HG02798 (cell line): ENCODE results near the gene MXD4.

ENCODE experiments used
- ATAC-seq: cut with Tn5 transposase; IDR thresholded peaks from one replicate; pipeline ENCODE4 v1.9.1; 2021; ENCODE audit warnings: mild to moderate bottlenecking; ENCODE audit not compliant: unreplicated experiment, poor library complexity

MXD4 gene

DNA sequence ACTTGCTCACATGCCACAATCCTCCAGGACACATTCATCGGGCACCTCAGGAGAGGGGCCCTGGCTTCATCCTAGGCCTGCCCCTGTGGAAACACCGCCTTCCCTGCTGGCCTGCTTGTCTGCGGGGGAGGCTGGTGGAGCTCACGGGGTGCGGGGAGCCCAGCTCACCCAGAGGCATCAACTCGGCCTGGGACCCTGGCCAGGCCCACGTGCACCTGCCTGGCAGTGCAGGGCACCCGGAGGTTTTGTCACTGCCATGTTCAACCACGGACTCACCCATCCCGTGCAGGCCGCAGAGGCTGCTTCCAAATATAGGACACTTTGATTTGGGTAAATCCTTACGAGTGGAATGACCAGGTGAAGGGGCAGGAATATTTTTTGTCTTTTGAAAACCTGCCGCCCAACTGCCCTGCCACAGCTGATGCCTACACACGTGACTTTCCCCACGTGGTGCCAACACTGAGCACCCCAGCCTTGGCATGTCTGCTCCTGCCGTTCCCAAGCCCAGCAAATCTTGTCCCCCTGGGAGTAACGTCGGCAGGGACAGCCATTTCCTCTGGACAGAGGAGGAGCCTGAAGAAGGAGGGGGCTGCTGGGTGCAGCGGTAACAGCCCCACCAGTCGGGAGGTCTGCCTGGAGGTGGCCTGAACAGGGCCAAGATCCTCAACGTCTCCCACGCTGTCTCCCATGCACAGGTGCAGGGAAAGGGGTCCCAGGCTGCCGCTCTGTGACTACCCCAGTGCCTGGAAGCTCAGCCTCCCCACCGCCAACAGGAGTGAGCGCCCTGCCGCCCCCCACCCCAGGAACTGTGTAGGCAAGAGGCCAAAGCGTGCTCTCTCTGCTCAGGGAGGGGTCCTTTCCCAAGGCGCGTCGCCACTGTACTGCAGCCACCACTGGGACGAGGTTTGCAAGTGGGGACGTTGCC is 8.5 kb downstream of the MXD4 start:
- ATAC-seq = no peak

DNA sequence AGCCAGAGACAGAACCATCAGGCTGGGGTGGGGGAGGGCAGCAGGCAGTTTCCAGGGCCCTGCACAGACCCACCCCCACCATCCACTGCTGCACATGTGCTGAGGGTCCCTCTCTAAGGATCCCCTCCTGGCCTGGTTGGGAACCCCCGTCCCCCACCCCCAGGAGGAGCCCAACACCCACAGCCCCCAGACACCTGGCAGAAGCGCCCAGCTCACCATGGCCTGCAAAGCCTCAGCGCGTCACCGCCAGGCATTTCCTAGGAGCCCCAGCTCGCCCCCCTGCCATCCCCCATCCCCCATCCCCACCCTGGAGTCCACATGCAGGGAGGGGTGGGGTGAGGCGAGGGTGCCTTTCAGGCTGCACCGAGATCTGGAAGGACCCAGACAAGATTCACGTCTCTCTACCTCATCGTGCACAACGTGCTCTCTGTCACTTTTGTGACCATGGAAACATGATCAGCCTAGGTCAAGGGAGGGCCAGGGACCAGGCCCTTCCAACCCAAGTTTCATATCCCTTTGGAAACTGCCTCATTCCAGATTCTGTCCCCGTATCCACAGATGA is 9.3 kb downstream of the MXD4 start:
- no peak for ATAC-seq

DNA sequence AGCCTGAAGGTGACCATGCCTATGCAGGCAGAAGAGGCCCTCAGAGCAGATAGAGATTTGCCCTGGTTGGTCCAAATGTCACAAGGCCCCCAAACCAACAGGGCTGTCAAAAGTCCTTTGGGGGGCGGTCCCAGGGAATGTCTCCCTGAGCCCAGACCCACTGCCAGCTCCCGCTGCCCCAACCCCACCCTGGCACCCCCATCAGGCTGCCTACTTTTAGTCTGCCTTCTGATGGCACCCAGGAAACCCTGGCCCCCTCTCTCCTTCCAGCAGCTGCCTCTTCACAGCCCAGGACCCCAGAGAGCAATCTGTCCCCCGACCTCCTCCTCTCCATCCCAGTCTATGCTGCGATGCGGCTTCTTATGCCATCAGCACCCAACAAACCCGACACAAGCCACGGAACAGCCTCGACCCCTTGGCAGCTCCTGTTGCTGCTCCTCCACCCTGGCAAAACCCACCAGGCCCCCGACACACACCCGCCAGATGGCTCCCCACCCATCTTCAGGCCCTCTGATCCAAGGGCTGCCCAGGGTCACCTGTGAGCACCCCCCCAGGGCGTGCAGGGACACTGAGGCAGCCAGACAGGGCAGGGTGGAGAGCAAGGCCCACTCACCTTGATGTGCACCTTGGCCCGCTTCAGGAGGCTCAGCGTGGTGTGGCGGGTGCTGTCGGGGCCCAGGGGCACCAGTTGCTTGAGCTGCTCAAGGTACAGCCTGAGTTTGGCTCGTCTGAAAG is 9.9 kb downstream of the MXD4 start:
- ATAC-seq = no peak

DNA sequence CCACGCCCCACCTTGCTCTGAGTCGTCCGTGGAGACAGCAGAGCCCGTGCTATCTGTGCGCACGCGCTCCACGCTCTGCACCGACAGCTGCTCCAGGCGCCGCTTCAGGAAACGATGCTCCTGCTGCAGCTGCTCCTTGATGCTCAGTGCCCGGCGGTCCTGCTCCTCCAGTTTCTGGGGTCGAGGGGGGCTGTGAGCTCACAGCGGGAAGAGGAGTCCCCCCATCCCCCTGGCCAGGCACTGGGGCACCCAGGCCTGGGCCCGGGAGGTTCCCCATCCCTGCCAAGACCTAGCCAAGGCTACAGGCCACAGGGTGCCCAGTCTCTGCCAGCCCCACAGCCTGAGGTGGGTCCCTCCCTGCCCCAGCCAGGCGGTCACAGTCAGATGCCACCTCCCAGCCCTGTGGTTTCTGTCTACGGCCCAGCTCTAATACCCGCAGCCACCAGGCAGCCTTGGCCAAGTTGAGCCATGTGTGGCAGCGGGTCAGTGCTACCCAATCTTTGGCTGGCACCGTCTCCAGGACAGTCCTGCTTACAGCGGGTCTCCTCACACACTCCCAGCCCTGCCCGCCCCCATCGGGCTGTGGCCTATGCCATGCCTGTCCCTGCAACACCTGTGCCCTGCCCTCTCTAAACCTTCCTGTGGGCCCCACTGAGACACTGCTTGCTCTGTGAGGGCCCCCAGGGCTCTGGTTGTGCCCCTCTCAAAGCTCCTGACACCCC is 10.7 kb downstream of the MXD4 start:
- ATAC-seq = no peak

DNA sequence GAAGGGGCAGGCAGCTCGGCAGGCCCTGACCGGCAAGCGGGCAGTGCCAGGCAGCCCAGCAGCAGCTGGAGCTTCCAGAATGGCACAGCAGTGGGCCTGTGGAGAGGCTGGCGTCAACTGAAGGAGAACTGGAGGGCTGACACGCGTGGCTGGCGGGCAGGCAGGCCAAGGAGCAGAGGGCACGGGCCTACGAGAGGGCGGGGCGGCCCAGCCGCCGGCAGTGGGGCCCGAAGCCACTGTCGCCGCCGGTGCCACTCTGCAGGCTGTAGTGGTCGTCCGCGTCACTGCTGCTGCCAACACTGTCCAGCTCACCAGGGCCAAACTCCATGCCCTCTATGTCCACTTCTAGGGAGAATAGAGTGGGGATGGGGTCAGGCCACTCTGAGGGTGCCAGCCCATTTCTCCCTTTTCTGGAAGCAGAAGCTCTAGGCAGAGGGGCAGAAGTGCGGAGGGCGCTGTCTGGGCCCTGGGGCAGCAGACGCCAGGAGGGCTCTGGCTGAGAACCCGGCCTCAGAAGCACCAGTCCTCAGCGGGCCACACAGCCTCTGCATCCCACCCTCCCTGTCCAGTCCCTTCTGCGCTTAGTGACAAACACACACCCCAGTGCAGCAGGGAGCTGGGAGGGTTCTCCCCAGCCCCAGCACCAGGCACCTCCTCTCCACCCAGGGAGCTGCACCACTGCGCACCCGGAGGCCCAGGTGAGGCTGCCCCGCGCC is 11.4 kb downstream of the MXD4 start:
- ATAC-seq = no peak

DNA sequence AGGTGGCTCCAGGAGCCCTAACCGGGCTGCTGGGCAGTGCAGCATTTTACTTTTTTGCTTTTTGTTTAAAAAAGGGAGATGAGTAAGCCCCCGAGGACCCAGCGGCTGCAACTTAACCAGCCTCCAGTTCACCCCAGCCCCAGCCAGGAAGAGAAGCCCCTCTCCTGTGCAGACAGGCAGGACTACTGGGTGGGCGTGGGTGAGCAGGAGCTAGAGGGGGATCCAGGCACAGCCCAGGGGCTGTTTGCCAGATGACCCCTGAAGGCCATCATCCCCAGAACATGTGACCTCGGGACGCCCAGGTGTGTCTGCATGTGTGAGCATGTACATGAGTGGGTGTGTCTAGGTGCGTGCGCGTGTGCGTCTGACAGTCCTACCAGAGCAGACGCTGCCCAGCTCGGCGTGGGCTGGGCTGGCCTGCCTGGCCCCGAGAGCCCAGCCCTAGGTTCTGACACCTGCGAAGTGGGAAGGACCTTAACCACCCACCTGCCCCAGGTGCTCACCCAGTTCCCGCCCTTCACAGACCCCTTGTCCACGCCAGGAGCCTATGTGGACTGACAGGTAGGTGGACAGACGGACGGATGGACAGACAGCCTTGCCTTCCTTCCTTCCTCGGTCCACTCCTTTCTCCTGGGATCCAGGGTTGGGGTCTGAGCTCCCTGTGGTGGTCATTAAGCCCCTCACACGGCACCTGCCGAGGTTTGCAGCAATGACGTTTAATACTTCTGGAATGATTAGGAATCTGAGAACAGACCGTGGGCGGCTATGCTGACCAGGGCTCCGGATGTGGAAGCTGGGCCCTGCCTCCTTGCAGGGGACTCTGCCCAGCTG is 12.2 kb downstream of the MXD4 start:
- ATAC-seq = no peak

DNA sequence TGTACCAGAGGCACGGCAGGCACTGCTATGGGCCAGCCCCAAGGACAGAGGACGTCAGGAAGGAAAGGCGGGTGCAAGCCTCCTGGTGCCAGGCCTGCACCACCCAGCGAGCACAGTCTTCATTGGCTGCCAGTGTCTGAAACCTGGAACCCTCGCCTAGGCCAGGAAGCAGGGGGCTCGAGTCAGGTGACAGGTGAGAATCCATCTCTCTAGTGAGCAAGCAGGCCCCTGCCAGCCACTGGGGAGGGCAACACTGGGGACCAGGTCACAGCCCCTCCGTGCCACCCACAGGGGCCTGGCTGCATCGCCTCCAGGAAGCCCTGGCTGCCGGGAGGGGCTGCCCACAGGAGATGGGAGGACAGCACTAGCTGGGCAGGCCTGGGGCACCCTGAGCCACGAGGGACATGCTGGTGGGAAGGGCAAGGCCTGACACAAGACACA is 13.1 kb downstream of the MXD4 start:
- ATAC-seq = no peak

DNA sequence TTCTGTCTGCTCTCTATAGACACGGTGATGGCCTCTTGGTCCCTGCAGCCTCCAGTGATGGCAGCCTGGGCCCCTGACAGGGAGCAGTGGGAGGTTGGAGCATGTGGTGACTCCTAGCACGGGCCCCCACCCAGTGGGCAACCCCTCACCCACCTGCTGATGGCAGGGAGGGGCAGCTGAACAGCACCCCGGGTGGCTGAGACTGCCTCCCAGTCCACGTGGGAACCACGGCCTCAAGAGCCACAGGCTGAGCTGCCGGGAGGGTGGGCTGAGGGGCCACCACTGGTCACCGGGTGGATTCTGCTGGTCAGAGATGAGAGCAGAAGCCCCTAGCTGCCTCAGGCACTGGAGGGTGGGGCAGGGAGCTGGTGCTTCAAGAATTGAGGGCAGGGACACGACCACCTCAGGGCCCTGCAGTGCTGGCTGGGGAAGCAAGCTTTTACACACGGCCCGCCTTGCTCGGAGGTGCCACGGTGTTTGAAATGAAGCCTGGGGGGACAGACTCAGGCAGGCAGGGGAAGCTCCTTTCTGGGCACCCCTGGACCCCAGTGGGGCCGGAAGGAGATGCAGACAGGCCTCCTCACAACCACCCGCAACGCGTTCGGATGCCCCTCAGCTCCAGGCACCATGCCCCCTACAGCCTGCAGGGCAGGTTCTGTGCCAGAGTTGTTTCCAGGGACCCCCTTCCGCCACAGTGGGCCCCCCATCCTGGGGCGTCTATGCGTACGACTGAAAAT is 13.7 kb downstream of the MXD4 start:
- no peak for ATAC-seq

DNA sequence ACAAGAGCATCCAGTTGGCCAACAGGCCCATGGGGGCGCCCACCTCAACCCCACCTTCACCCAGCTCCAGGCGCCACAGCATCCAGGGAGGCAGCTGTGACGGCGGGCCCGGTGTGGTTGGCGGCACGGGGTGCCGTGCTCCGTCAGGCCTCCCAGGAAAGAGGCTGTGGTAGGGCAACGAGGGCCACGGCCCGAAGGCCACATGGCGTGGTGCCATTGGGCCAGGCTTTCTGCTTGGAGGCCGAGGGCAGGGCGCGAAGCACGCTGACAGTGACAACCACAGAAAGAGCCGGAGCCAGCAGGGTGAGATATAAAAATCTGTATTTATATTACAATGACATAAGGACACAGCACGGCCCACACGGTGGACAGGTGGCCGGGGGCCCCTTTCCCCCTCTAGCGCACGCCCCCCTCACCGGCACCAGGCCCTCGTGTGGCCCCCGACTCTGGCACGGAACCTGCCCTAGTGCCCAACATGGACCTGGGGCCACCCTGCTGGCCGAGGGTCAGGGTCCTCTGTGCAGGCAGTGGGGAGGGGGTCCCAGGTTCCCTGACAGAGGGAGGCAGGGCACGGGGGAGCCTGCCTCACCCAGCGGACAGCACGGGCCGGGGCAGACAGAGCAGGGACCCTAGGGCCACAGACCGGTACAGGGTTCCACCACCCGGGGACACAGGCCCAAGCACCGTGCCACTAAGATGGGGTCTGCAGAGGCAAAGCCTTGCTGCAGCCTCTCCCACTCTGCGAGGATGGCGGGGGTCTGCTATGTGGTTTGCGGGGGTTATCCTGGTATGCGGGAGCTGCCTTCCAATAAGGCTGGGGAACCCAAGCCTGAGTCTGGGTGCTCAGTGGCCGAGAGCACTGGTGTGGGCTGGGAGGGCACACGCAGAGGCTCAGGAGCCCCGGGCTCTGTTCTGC is 14.5 kb downstream of the MXD4 start:
- no peak for ATAC-seq

DNA sequence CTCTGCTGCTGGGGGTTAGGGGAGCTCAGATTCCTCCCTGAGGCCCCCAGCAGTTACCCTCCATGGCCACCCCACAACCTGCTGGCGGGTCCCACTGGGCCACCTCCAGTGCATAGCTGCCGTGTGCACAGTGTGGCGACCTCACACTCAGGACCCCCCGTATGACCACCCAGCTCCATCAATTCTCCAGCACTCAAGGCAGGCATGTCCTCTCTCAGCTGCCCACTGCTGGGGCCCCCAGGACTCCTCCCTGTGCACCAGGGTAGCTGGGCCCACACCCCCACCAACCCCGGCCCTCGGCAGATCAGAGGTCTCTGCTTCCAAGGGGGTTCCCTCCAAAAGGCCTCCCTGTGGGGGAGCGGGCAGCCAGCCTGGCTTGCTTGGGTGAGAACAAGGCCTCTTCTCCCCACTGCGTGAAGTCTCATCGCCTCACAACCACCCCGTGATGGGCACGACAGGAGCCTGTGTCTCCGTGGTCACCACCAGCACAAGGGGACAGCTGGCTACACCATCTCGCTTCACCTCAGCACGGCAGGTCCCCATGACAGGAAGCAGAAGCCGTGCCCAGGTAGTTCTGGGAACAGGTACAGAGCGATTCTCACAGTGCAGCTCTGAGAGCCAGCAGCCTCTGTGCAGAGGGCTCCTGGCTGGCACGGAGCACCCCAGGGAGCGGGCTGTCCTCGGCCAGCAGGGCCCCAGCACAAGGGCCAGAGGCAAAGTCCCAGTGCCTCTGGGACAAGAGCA is 15.4 kb downstream of the MXD4 start:
- no peak for ATAC-seq

DNA sequence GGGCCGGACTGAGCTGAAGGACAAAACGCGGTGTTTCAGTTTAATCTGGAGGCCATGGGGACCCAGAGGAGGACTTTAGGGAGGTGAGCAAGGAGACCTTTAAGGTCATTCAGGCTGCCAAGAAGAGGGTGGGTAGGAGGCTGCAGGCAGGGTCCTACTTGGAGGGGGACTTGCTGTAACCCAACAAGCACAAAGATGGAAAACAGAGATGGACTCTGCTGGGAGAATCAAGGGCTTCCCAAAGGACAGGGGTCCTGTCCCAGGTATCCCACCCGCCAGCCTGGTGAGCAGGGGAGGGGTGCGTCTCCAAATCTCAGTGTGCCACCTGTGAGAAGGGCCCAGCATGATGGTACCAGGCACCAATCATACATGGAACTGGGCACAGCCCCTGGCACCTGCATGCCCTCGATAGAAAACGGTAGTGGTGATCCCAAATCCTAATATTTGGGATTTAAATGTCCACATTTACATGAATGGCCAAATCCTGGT is 16.1 kb downstream of the MXD4 start:
- no peak for ATAC-seq

DNA sequence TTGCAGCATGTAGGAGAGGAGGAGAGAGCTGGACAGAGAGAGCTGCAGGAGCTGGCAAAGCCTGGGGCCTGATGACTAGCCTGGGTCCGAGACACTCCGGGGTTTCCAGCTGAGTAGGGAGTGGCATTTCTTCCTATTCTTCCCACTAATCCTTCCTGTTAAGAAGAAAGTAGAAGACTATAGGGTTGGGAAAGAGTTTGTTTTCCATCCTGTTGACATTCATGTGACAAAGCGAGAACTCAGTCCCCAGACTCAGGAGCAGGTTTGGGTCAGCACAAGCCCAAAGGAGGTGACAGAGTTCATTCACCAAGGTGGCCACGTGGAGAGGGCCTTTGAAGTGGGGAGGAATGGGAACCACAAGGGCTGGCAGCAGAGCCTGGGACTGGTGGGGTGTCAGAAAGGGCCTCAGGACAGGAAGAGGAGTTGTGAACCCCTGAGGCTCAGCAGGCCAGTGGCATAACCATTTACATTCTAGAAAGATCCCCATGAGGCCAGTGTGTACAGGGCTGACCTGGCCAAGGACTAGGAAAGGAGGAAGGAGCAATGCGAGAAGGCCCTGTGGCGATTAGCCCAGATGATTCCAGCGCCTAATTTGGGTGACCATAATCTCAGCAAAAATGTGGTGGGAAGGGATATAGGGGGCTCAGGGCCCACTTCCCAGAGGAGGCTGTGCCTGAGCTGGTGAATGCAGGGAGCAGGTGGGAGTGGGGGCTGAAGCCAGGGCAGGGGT is 16.7 kb downstream of the MXD4 start:
- no peak for ATAC-seq

DNA sequence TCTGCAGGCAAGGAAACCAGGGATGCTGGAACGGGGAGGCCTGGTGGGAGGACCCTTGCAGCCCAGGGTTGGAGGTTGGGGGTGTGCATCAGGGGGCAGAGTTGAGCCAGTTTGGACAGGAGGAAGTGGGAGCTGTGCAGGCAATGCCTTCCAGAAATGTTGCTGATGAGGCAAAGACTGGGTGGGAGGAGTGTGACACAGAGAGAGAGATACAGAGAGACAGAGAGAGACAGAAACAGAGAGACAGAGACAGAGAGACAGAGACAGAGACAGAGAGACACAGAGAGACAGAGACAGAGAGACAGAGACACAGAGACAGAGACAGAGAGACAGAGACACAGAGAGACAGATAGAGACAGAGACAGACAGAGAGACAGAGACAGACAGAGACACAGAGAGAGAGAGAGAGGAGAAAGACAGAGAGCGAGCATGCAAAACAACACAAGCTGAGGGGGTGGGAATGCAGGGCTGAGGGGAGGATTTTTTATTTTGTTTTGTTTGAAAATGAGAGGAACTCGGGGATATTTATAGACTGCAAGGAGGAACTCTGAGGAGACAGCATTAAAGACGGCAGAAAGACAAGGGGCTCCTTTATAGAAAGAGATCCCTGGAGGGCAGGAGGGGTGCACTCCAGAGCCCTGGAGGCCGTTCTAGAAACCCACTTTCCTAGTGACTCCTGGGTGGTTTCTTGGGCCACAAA is 18.1 kb downstream of the MXD4 start:
- no peak for ATAC-seq

DNA sequence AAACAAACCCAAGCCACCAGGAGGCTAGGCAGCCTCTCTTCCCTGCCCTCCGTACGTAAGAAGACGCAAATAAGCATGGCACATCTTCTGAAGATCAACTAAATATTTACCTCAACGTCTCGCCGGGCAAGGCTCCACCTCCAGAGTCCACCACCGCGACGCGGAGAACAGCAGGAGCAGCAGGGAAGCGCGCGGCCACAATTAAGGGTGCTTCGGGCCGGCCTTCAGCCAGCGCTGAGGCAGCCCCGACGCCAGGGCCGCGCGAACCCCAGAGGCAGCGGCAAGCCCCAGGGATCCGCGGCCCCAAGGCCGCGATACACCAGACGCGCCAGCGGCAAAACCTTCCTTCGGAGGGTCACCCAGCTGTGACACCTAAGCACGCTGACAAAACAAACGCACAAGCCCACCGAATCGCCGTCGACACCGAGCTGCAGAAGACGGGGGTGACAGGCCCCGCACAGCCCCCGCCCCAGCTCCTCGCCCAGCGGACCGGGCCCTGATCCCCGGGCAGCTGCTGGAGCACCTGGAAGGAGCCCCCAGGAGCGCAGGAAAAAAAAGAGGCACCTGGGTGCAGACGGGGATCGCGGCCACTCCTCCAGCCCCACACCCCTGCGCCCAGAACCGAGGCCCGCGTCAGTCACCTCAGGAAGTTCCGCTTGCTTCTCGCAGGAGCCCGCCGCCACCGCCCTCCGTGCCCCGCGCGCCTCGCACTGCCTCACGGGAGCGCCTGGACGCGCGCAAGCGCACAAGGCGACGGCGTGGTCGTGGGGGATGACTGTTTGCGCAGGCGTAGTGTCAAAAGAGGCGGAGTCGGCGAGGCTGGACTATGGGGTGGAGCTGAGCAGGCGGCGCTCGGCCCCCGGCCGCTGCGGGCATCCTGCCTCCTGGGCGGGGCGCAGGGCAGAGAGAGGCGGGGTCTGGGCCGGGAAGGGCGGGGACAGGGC is 20.2 kb downstream of the MXD4 start, which contains the start of the genes HAUS3 and POLN:
Gene HAUS3 (minus strand): TSS at position 712 of the 944 bp plus-strand sequence. CDS start 1,175 bp downstream, outside the sequence.
Gene POLN (minus strand): TSS at position 712 of the 944 bp plus-strand sequence. CDS start 12,890 bp downstream, outside the sequence.
- peak; percentile 94 for ATAC-seq
